Mucosa of descending colon (tissue), 3 donors: ENCODE data around the gene INSC. TPM values are rescaled to one million over a fixed set of nuclear protein-coding genes. Genes with fewer than 3 reads are reported as not detected.

ENCODE experiments used
- ATAC-seq: fragments of 200-7000 bp; cut with Tn5 transposase; one replicate; pipeline ENCODE4 v1.9.1; 2020; ENCODE audit warnings: mild to moderate bottlenecking, moderate library complexity
- DNase-seq, 3 donors: peaks; one replicate each; pipeline ENCODE4 v3.0.0-alpha.2; 2020
- H3K36me3 ChIP-seq: fragments of 200-600 bp; one replicate; pipeline ENCODE4 v1.8.0; 2021; ENCODE audit warnings: low read depth, mild to moderate bottlenecking
- H3K4me1 ChIP-seq: fragments of 200-600 bp; one replicate; pipeline ENCODE4 v1.8.0; 2021; ENCODE audit warnings: low read depth, mild to moderate bottlenecking
- H3K4me3 ChIP-seq: fragments of 200-600 bp; one replicate; pipeline ENCODE4 v1.8.0; 2021; ENCODE audit warnings: mild to moderate bottlenecking
- H3K9me3 ChIP-seq: fragments of 200-600 bp; one replicate; pipeline ENCODE4 v1.8.0; 2021; ENCODE audit warnings: mild to moderate bottlenecking
- intact Hi-C, 2 donors: fragments of 100-400 bp; cut with DNase I in 1 of 2; cut with micrococcal nuclease in 1 of 2; formaldehyde crosslinking; loops; one replicate each; pipeline versions ENCODE4 v1.11.0 to v1.11.1; 2022; cut with DNase I, micrococcal nuclease
- total RNA-seq, 3 donors: library from RNA; stranded (reverse); fragmentation: NEBNext Ultra II Directional in 2 of 3; extraction: Animal tissue kit (Norgen Biotek cat#: 25700) in 2 of 3; gene quantifications; one replicate each; pipeline versions ENCODE4 v1.2.1 to v1.2.4, GENCODE V29; 2021 to 2023
- TF ChIP-seq, protein P1 (sequence below): fragments of 200-600 bp; IDR thresholded peaks from one replicate; pipeline ENCODE4 v1.8.0; 2022; ENCODE audit warnings: antibody characterized with exemption, mild to moderate bottlenecking
- donor health status: DM: no; HTN: no; CAD: no; lungs with moderate emphysema.
- donor health status: DM: no; HTN: no; CAD: no.
- donor health status: DM: no; HTN: yes; CAD: no.

The INSC gene
- total RNA-seq, 3 donors from 2014 or later: 1.4 to 4.2 (median 2.6) TPM

- Histone ChIP-seq H3K4me3 (no peak overlapping the region), H3K36me3 (no peaks in the 10 kb centered on the region), H3K9me3 (no peaks in the 10 kb centered on the region), H3K4me1 (no peaks in the 10 kb centered on the region)
- DNase-seq (no peak), ATAC-seq (no peak)
- intact Hi-C loops: no loop called here
- TF ChIP-seq, protein P1, sequence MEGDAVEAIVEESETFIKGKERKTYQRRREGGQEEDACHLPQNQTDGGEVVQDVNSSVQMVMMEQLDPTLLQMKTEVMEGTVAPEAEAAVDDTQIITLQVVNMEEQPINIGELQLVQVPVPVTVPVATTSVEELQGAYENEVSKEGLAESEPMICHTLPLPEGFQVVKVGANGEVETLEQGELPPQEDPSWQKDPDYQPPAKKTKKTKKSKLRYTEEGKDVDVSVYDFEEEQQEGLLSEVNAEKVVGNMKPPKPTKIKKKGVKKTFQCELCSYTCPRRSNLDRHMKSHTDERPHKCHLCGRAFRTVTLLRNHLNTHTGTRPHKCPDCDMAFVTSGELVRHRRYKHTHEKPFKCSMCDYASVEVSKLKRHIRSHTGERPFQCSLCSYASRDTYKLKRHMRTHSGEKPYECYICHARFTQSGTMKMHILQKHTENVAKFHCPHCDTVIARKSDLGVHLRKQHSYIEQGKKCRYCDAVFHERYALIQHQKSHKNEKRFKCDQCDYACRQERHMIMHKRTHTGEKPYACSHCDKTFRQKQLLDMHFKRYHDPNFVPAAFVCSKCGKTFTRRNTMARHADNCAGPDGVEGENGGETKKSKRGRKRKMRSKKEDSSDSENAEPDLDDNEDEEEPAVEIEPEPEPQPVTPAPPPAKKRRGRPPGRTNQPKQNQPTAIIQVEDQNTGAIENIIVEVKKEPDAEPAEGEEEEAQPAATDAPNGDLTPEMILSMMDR: no peak
Observed at GRCh38 chr11:15111215-15111614, 3.5 kb upstream of the INSC start.

GRCh38 chr11:15112131-15112541 lies 2.6 kb upstream of the INSC start:
- intact Hi-C loops: no loop called here
- no peaks in the 10 kb centered on the region for H3K4me1 ChIP-seq
- no peak overlapping the region for H3K4me3 ChIP-seq
- H3K9me3 ChIP-seq: no peaks in the 10 kb centered on the region
- DNase-seq (no peak), ATAC-seq (no peak)
- TF ChIP-seq, protein P1: no peak
- H3K36me3 ChIP-seq: no peaks in the 10 kb centered on the region

- no peak for DNase-seq
- intact Hi-C loops: no loop called here
- H3K4me3 ChIP-seq: no peak overlapping the region
- TF ChIP-seq, protein P1: no peak
- no peaks in the 10 kb centered on the region for H3K9me3 ChIP-seq
- no peaks in the 10 kb centered on the region for H3K36me3 ChIP-seq
- peak; percentile 64 for ATAC-seq
- H3K4me1 ChIP-seq: no peaks in the 10 kb centered on the region
Observed at GRCh38 chr11:15113381-15113780, 1.3 kb upstream of the INSC start.

- no peak for DNase-seq
- Histone ChIP-seq H3K4me3 (no peak overlapping the region), H3K4me1 (no peaks in the 10 kb centered on the region), H3K9me3 (no peaks in the 10 kb centered on the region), H3K36me3 (no peaks in the 10 kb centered on the region)
- TF ChIP-seq, protein P1: no peak
- no peak for ATAC-seq
- intact Hi-C loops: no loop called here
Observed at GRCh38 chr11:15115686-15116085, 963 bp downstream of the INSC start.

GRCh38 chr11:15117751-15118150 lies 3.0 kb downstream of the INSC start:
- Histone ChIP-seq H3K36me3 (no peaks in the 10 kb centered on the region), H3K4me3 (no peak overlapping the region), H3K4me1 (no peaks in the 10 kb centered on the region), H3K9me3 (no peaks in the 10 kb centered on the region)
- intact Hi-C loops: no loop called here
- TF ChIP-seq, protein P1: no peak
- DNase-seq (no peak), ATAC-seq (no peak)

GRCh38 chr11:15118431-15118830 lies 3.7 kb downstream of the INSC start:
- TF ChIP-seq, protein P1: no peak
- DNase-seq (no peak), ATAC-seq (no peak)
- Histone ChIP-seq H3K4me3 (no peak overlapping the region), H3K9me3 (no peaks in the 10 kb centered on the region), H3K36me3 (no peaks in the 10 kb centered on the region), H3K4me1 (no peaks in the 10 kb centered on the region)
- intact Hi-C loops: no loop called here
